Trophoblast cell (in vitro differentiated cells and primary cell): ENCODE results near the gene GHDC.
"Not testable (repeated sequence)": the region's sequence is repeated elsewhere in the genome, so short reads cannot be mapped to it uniquely, and the experiment has no call there.

ENCODE experiments used
- DNase-seq, 2 donors: peaks; one replicate each; pipeline ENCODE4 v3.0.0-alpha.2; 2016
- H2AFZ ChIP-seq: 2 replicates; pipeline ENCODE4 v1.6.1; 2013; ENCODE audit warnings: low read length, moderate library complexity, mild to moderate bottlenecking; ENCODE audit not compliant: insufficient read depth, poor library complexity
- H2AK5ac ChIP-seq: 2 replicates; pipeline ENCODE4 v1.6.1; 2013; ENCODE audit warnings: mild to moderate bottlenecking, low read length
- H2BK120ac ChIP-seq: 2 replicates; pipeline ENCODE4 v1.6.1; 2013; ENCODE audit warnings: low read length, mild to moderate bottlenecking, moderate library complexity; ENCODE audit not compliant: insufficient read depth, poor library complexity
- H2BK12ac ChIP-seq: 2 replicates; pipeline ENCODE4 v1.6.1; 2013; ENCODE audit warnings: mild to moderate bottlenecking, low read length, moderate library complexity
- H2BK5ac ChIP-seq: 2 replicates; pipeline ENCODE4 v1.6.1; 2013; ENCODE audit warnings: low read length, low read depth, moderate library complexity, mild to moderate bottlenecking; ENCODE audit not compliant: poor library complexity
- H3K14ac ChIP-seq: 2 replicates; pipeline ENCODE4 v1.6.1; 2013; ENCODE audit warnings: mild to moderate bottlenecking, low read length
- H3K18ac ChIP-seq: 2 replicates; pipeline ENCODE4 v1.6.1; 2013; ENCODE audit warnings: mild to moderate bottlenecking, low read length
- H3K23ac ChIP-seq: 2 replicates; pipeline ENCODE4 v1.6.1; 2013; ENCODE audit warnings: low read length
- H3K27ac ChIP-seq: 2 replicates; pipeline ENCODE4 v1.5.1; 2013; ENCODE audit warnings: low read depth, mild to moderate bottlenecking, inconsistent platforms, low read length, moderate library complexity
- H3K27me3 ChIP-seq: 2 replicates; pipeline ENCODE4 v1.6.1; 2013; ENCODE audit warnings: inconsistent platforms, mild to moderate bottlenecking, low read length, moderate library complexity; ENCODE audit not compliant: insufficient read depth
- H3K36me3 ChIP-seq, 2 experiments: 1 replicate in 1 of 2; 2 replicates in 1 of 2; pipeline ENCODE4 v1.6.1; 2013; ENCODE audit warnings: low read length in 2 of 2, mild to moderate bottlenecking in 2 of 2, moderate library complexity in 1 of 2; ENCODE audit not compliant: insufficient read depth in 2 of 2, control insufficient read depth in 1 of 2
- H3K4ac ChIP-seq: 2 replicates; pipeline ENCODE4 v1.6.1; 2013; ENCODE audit warnings: low read depth, mild to moderate bottlenecking, low read length, moderate library complexity
- H3K4me1 ChIP-seq, 2 experiments: 1 replicate in 1 of 2; 2 replicates in 1 of 2; pipeline ENCODE4 v1.6.1; 2013; ENCODE audit warnings: low read length in 2 of 2, mild to moderate bottlenecking in 2 of 2, moderate library complexity in 1 of 2; ENCODE audit not compliant: insufficient read depth in 2 of 2, control insufficient read depth in 1 of 2
- H3K4me2 ChIP-seq: 2 replicates; pipeline ENCODE4 v1.6.1; 2013; ENCODE audit warnings: inconsistent platforms, mild to moderate bottlenecking, low read length, moderate library complexity
- H3K4me3 ChIP-seq: 2 replicates; pipeline ENCODE4 v1.5.1; 2013; ENCODE audit warnings: mild to moderate bottlenecking, low read depth, low read length, inconsistent platforms
- H3K79me1 ChIP-seq: one replicate; pipeline ENCODE4 v1.6.1; 2013; ENCODE audit warnings: low read length
- H3K79me2 ChIP-seq: 2 replicates; pipeline ENCODE4 v1.6.1; 2013; ENCODE audit warnings: low read length, mild to moderate bottlenecking; ENCODE audit not compliant: control insufficient read depth, insufficient read depth, poor library complexity
- H3K9ac ChIP-seq: 2 replicates; pipeline ENCODE4 v1.6.1; 2013; ENCODE audit warnings: mild to moderate bottlenecking, low read length
- H3K9me3 ChIP-seq: 2 replicates; pipeline ENCODE4 v1.6.1; 2013; ENCODE audit warnings: low read depth, mild to moderate bottlenecking, control low read depth, inconsistent platforms, low read length; ENCODE audit not compliant: insufficient read depth
- H4K12ac ChIP-seq: 2 replicates; pipeline ENCODE4 v1.6.1; 2013; ENCODE audit warnings: low read depth, mild to moderate bottlenecking, low read length, moderate library complexity
- H4K8ac ChIP-seq: 2 replicates; pipeline ENCODE4 v1.6.1; 2013; ENCODE audit warnings: low read depth, mild to moderate bottlenecking, low read length, moderate library complexity
- H4K91ac ChIP-seq: one replicate; pipeline ENCODE4 v1.6.1; 2013; ENCODE audit warnings: low read depth, mild to moderate bottlenecking, low read length, moderate library complexity
- WGBS: extraction: QIAGEN DNeasy Blood & Tissue Kit; methylation state at CpG from one replicate; pipeline ENCODE4 v1.1.7; 2013; ENCODE audit warnings: missing lambda C conversion rate; ENCODE audit not compliant: insufficient read length, insufficient coverage; ENCODE audit errors: extremely low coverage; 5-methylcytosine and 5-hydroxymethylcytosine counted together

Gene GHDC

GRCh38 chr17:42212382-42212781, 18.1 kb upstream of the GHDC start:
- H3K36me3 ChIP-seq, result peaks cover 19 to 28% of the 10 kb centered on the region in 2 experiments
- no peak overlapping the region for H2AFZ ChIP-seq
- no peak overlapping the region for H3K27ac ChIP-seq
- H2BK12ac ChIP-seq, result no peak overlapping the region
- no peak overlapping the region for H2AK5ac ChIP-seq
- no CpG with 5 or more reads among the region's 7 CpGs for WGBS
- H3K9me3 ChIP-seq, result no peaks in the 10 kb centered on the region
- H3K18ac ChIP-seq, result no peak overlapping the region
- no peak for DNase-seq
- no peak overlapping the region for H4K12ac ChIP-seq
- no peak overlapping the region for H3K4ac ChIP-seq
- no peak overlapping the region for H3K14ac ChIP-seq
- no peaks in the 10 kb centered on the region for H3K79me2 ChIP-seq
- H3K23ac ChIP-seq, result no peak overlapping the region
- H3K79me1 ChIP-seq, result no peaks in the 10 kb centered on the region
- no peak overlapping the region for H3K4me2 ChIP-seq
- H2BK5ac ChIP-seq, result no peak overlapping the region
- no peak overlapping the region for H2BK120ac ChIP-seq
- no peak overlapping the region for H3K9ac ChIP-seq
- H3K4me3 ChIP-seq, result no peak overlapping the region
- peaks cover 3 to 4% of the 10 kb centered on the region in 2 experiments for H3K4me1 ChIP-seq
- H4K8ac ChIP-seq, result no peak overlapping the region
- no peaks in the 10 kb centered on the region for H3K27me3 ChIP-seq
- no peak overlapping the region for H4K91ac ChIP-seq

- not testable (repeated sequence) for H3K9me3 ChIP-seq, H4K12ac ChIP-seq, H3K79me1 ChIP-seq, H3K27me3 ChIP-seq, H2BK120ac ChIP-seq, H3K4me1 ChIP-seq, H4K8ac ChIP-seq, H2BK5ac ChIP-seq, H2BK12ac ChIP-seq, H3K4ac ChIP-seq, H3K4me2 ChIP-seq, H2AFZ ChIP-seq, DNase-seq, H3K27ac ChIP-seq, H2AK5ac ChIP-seq, H3K18ac ChIP-seq, H3K9ac ChIP-seq, H3K4me3 ChIP-seq, H3K79me2 ChIP-seq, H4K91ac ChIP-seq, H3K23ac ChIP-seq, H3K14ac ChIP-seq
- no CpG with 5 or more reads among the region's 9 CpGs for WGBS
- H3K36me3 ChIP-seq, result peaks cover 20 to 26% of the 10 kb centered on the region in 2 experiments
Measured at GRCh38 chr17:42211921-42212341, 17.6 kb upstream of the GHDC start.

DNA sequence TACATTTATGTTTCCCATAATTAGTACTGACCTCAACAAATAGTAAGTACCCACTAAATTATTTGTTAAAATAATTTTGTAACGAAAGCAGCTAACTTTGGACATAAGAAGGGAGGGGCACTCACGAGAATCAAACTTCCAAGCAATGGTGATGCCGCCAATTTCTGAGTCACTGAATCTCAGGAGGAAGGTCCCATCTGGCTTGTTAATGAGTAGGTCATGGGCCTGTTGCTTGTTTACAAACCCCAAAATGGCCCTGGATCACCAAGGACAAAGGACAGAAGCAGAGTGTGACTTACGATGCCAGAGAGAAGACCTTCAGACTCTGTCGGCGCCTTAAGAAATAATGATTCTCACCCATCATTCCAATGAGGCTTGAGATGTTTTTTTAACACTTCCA, 15.8 kb upstream of the GHDC start:
- Histone ChIP-seq H2BK5ac (no peak overlapping the region), H2BK12ac (no peak overlapping the region)

DNA sequence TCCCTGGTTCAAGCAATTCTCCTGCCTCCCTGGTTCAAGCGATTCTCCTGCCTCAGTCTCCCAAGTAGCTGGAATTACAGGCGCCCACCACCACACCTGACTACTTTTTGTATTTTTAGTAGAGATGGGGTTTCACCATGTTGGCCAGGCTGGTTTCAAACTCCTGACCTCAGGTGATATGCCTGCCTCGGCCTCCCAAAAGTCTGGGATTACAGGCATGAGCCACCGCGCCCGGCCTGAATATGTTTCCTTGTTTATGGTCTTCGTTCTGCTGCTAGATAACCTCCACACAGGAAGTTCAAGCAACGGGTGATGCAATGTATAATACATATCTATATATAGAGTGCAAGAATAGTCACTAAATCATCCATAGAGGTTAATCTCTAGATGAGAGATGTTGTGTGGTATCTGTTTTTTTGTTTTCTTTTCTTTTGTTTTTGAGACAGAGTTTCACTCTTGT, 11.9 kb upstream of the GHDC start:
- not testable (repeated sequence) for H2AFZ ChIP-seq, H3K9me3 ChIP-seq, H3K14ac ChIP-seq, H3K4me1 ChIP-seq, H3K27me3 ChIP-seq, H2AK5ac ChIP-seq, H4K12ac ChIP-seq, H3K4me3 ChIP-seq, H3K18ac ChIP-seq, H4K8ac ChIP-seq, H2BK120ac ChIP-seq, H3K9ac ChIP-seq, H4K91ac ChIP-seq, H3K4me2 ChIP-seq, H3K79me2 ChIP-seq, H2BK12ac ChIP-seq, H2BK5ac ChIP-seq, H3K27ac ChIP-seq, DNase-seq, H3K23ac ChIP-seq, H3K79me1 ChIP-seq, H3K4ac ChIP-seq
- no CpG with 5 or more reads among the region's 8 CpGs for WGBS
- peaks cover 29 to 40% of the 10 kb centered on the region in 2 experiments for H3K36me3 ChIP-seq

More for the DNA sequence above, 15.8 kb upstream of the GHDC start:
- Histone ChIP-seq H3K36me3 (peaks cover 19 to 21% of the 10 kb centered on the region in 2 experiments), H3K9ac (no peak overlapping the region), H2AFZ (no peak overlapping the region), H2AK5ac (no peak overlapping the region), H4K91ac (no peak overlapping the region), H3K79me1 (no peaks in the 10 kb centered on the region), H2BK120ac (no peak overlapping the region), H3K27ac (no peak overlapping the region), H3K9me3 (no peaks in the 10 kb centered on the region), H4K8ac (no peak overlapping the region), H3K4me2 (no peak overlapping the region), H3K4ac (no peak overlapping the region), H3K4me3 (no peak overlapping the region), H3K4me1 (peaks cover 3 to 4% of the 10 kb centered on the region in 2 experiments), H3K14ac (no peak overlapping the region), H3K18ac (no peak overlapping the region), H3K79me2 (no peaks in the 10 kb centered on the region), H3K23ac (no peak overlapping the region), H3K27me3 (no peaks in the 10 kb centered on the region), H4K12ac (no peak overlapping the region)
- no CpG with 5 or more reads among the region's 6 CpGs for WGBS
- DNase-seq, result no peak
